Raji (cell line): Measurements from ENCODE around the gene COPE.

Experiments
- POLR2A ChIP-seq: IDR thresholded peaks from 2 replicates; pipeline ENCODE4 v1.6.1; 2011; ENCODE audit warnings: low read depth, low read length, control low read depth; ENCODE audit not compliant: insufficient read depth

The COPE gene

GRCh38 chr19:18903156-18904037 lies 15.8 kb downstream of the COPE start:
- no peak for TF ChIP-seq POLR2A

- TF ChIP-seq POLR2A: no peak
These were observed 17.7 kb downstream of the COPE start for GRCh38 chr19:18901491-18901890.

GRCh38 chr19:18900700-18901481 lies 18.3 kb downstream of the COPE start:
- TF ChIP-seq POLR2A: no peak

- TF ChIP-seq POLR2A: no peak
These were observed 19.3 kb downstream of the COPE start for GRCh38 chr19:18899624-18900560.

- TF ChIP-seq POLR2A: no peak
These were observed 20.4 kb downstream of the COPE start for GRCh38 chr19:18898607-18899408.

- no peak for TF ChIP-seq POLR2A
These were observed 21.0 kb downstream of the COPE start for GRCh38 chr19:18898081-18898606.

GRCh38 chr19:18897094-18898029 lies 21.8 kb downstream of the COPE start:
- no peak for TF ChIP-seq POLR2A

- TF ChIP-seq POLR2A: no peak
These were observed 22.8 kb downstream of the COPE start for GRCh38 chr19:18896421-18896841.

GRCh38 chr19:18895824-18896341 lies 23.3 kb downstream of the COPE start, which contains the start of gene CERS1:
Gene CERS1, minus strand, starts transcription at chr19:18896158. Its CDS starts 86 bp downstream, at chr19:18896072.
- TF ChIP-seq POLR2A: no peak

- TF ChIP-seq POLR2A: no peak
These were observed 24.0 kb downstream of the COPE start for GRCh38 chr19:18895038-18895823.

- no peak for TF ChIP-seq POLR2A
These were observed 24.7 kb downstream of the COPE start for GRCh38 chr19:18894254-18895037.

GRCh38 chr19:18893587-18894253 lies 25.5 kb downstream of the COPE start:
- TF ChIP-seq POLR2A: no peak
